Gastroesophageal sphincter (tissue), 3 donors: ENCODE measurements around the gene ZCWPW2.

Experiments used
- EP300 ChIP-seq: sonication (generic); formaldehyde crosslinking; IDR thresholded peaks from one replicate; pipeline ENCODE4 v1.6.1; 2017; ENCODE audit warnings: antibody characterized with exemption, mild to moderate bottlenecking
- POLR2A ChIP-seq, 2 donors: fragments of 450-650 bp; IDR thresholded peaks; one replicate each; pipeline ENCODE4 v1.6.1; 2017; ENCODE audit warnings: antibody characterized with exemption in 2 of 2, mild to moderate bottlenecking in 2 of 2, moderate library complexity in 1 of 2
- POLR2AphosphoS5 ChIP-seq: sonication (generic); formaldehyde crosslinking; IDR thresholded peaks from one replicate; pipeline ENCODE4 v1.6.1; 2017; ENCODE audit warnings: antibody characterized with exemption
- TF ChIP-seq, protein P1 (sequence below), 4 experiments: fragments of 200-600 bp in 2 of 4; fragments of 450-650 bp in 2 of 4; sonication (generic) in 1 of 4; IDR thresholded peaks; one replicate each; pipeline ENCODE4 v1.5.1; 2017 to 2019; ENCODE audit warnings: antibody characterized with exemption in 4 of 4, mild to moderate bottlenecking in 2 of 4, moderate library complexity in 2 of 4

DNA sequence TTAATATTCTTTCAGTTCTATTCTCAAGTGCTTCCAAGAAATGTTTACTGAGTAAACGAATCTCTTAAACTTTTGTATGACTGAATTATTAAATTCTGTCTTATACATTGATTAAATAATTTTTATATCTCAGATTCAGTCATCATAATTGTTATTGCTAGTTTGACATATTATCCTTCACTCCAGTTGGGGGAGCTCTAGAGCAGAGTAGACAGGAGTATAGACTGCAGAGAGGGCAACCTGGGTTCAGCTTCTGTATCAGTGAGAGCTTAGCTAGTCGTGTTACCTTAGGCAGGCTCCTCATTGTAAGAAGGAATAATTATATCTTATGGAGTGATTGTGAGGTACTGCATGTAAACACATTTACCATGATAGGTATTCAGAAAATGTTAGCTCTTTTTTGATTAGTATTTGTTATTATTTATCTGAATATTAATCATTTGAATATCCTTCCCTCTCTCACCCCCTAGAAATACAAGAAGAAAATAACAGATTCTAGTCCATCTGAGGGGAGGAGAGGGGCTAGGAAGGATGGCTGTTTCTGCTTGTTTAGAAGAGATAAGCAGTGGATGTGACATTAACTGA is 31.0 kb upstream of the ZCWPW2 start:
- TF ChIP-seq, protein P1, sequence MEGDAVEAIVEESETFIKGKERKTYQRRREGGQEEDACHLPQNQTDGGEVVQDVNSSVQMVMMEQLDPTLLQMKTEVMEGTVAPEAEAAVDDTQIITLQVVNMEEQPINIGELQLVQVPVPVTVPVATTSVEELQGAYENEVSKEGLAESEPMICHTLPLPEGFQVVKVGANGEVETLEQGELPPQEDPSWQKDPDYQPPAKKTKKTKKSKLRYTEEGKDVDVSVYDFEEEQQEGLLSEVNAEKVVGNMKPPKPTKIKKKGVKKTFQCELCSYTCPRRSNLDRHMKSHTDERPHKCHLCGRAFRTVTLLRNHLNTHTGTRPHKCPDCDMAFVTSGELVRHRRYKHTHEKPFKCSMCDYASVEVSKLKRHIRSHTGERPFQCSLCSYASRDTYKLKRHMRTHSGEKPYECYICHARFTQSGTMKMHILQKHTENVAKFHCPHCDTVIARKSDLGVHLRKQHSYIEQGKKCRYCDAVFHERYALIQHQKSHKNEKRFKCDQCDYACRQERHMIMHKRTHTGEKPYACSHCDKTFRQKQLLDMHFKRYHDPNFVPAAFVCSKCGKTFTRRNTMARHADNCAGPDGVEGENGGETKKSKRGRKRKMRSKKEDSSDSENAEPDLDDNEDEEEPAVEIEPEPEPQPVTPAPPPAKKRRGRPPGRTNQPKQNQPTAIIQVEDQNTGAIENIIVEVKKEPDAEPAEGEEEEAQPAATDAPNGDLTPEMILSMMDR (IDR thresholded peaks at IDR 0.05), result peak; percentile 12 to 45 (median 30)
- TF ChIP-seq POLR2AphosphoS5 (no peak), EP300 (no peak), POLR2A (IDR thresholded peaks at IDR 0.05) (no peak)
